ENCODE data around the gene ASAP2. TPM values are rescaled to one million over a fixed set of nuclear protein-coding genes. Genes with fewer than 3 reads are reported as not detected.

The ASAP2 gene
- total RNA-seq, 1 donor from 2014 or later: 10.0 TPM

- peaks cover 97% of the 10 kb centered on the region for H3K4me1 ChIP-seq
- H3K36me3 ChIP-seq: no peaks in the 10 kb centered on the region
- H3K27me3 ChIP-seq (ENCODE audit: low read depth): no peaks in the 10 kb centered on the region
- no peaks in the 10 kb centered on the region for H3K9me3 ChIP-seq (replicated peaks)
- H3K4me3 ChIP-seq: no peak overlapping the region
- no peak for DNase-seq
- intact Hi-C loops (cut with micrococcal nuclease): no loop called here
- peak overlapping the region; percentile 90 for H3K27ac ChIP-seq (replicated peaks)
- TF ChIP-seq CTCF (IDR thresholded peaks at IDR 0.05; ENCODE audit: borderline replicate concordance): no peak
These were observed 29.4 kb downstream of the ASAP2 start for GRCh38 chr2:9236045-9236344.

- intact Hi-C loops (cut with micrococcal nuclease): no loop called here
- H3K4me1 ChIP-seq: peaks cover 96% of the 10 kb centered on the region
- H3K27me3 ChIP-seq (ENCODE audit: low read depth): no peaks in the 10 kb centered on the region
- no peaks in the 10 kb centered on the region for H3K9me3 ChIP-seq (replicated peaks)
- H3K27ac ChIP-seq (replicated peaks): peak overlapping the region; percentile 90
- TF ChIP-seq CTCF (IDR thresholded peaks at IDR 0.05; ENCODE audit: borderline replicate concordance): no peak
- DNase-seq: peak; percentile 46
- H3K36me3 ChIP-seq: no peaks in the 10 kb centered on the region
- H3K4me3 ChIP-seq: peak overlapping the region; percentile 8
These were observed 30.3 kb downstream of the ASAP2 start for GRCh38 chr2:9236867-9237266.

GRCh38 chr2:9237831-9238230 is 31.2 kb downstream of the ASAP2 start:
- intact Hi-C loops (cut with micrococcal nuclease): no loop called here
- Histone ChIP-seq H3K4me3 (no peak overlapping the region), H3K27me3 (ENCODE audit: low read depth) (no peaks in the 10 kb centered on the region), H3K27ac (replicated peaks) (peak overlapping the region; percentile 90), H3K4me1 (peaks cover 94% of the 10 kb centered on the region), H3K36me3 (no peaks in the 10 kb centered on the region), H3K9me3 (replicated peaks) (no peaks in the 10 kb centered on the region)
- DNase-seq: no peak
- no peak for TF ChIP-seq CTCF (IDR thresholded peaks at IDR 0.05; ENCODE audit: borderline replicate concordance)

- H3K36me3 ChIP-seq: no peaks in the 10 kb centered on the region
- peaks cover 89% of the 10 kb centered on the region for H3K4me1 ChIP-seq
- H3K27ac ChIP-seq (replicated peaks): peak overlapping the region; percentile 90
- no peak for TF ChIP-seq CTCF (IDR thresholded peaks at IDR 0.05; ENCODE audit: borderline replicate concordance)
- H3K27me3 ChIP-seq (ENCODE audit: low read depth): no peaks in the 10 kb centered on the region
- no peak overlapping the region for H3K4me3 ChIP-seq
- intact Hi-C loops (cut with micrococcal nuclease): no loop called here
- no peak for DNase-seq
- no peaks in the 10 kb centered on the region for H3K9me3 ChIP-seq (replicated peaks)
These were observed 32.1 kb downstream of the ASAP2 start for GRCh38 chr2:9238591-9239326.

- no peak for TF ChIP-seq CTCF (IDR thresholded peaks at IDR 0.05; ENCODE audit: borderline replicate concordance)
- intact Hi-C loops (cut with micrococcal nuclease): no loop called here
- H3K36me3 ChIP-seq: no peaks in the 10 kb centered on the region
- H3K27ac ChIP-seq (replicated peaks): no peak overlapping the region
- H3K4me1 ChIP-seq: peaks cover 85% of the 10 kb centered on the region
- no peaks in the 10 kb centered on the region for H3K9me3 ChIP-seq (replicated peaks)
- H3K4me3 ChIP-seq: no peak overlapping the region
- DNase-seq: no peak
- no peaks in the 10 kb centered on the region for H3K27me3 ChIP-seq (ENCODE audit: low read depth)
These were observed 33.0 kb downstream of the ASAP2 start for GRCh38 chr2:9239616-9240015.
